Measurements from ENCODE around the gene COMMD10.
"Not testable (repeated sequence)": the region's sequence is repeated elsewhere in the genome, so short reads cannot be mapped to it uniquely, and the experiment has no call there.

COMMD10 gene

GRCh38 chr5:116084871-116085715 lies at the start of gene COMMD10:
Gene COMMD10 (plus strand): TSS chr5:116085025.
- DNase-seq (ENCODE audit: low spot score): peak; percentile 73

- no peak for DNase-seq (ENCODE audit: low spot score)
Observed at GRCh38 chr5:116035123-116035522, 49.7 kb upstream of the COMMD10 start.

GRCh38 chr5:116037236-116037822 lies 47.5 kb upstream of the COMMD10 start:
- DNase-seq (ENCODE audit: low spot score): no peak

- no peak for DNase-seq (ENCODE audit: low spot score)
Observed at GRCh38 chr5:116038817-116039216, 46.0 kb upstream of the COMMD10 start.

GRCh38 chr5:116042375-116042774 lies 42.5 kb upstream of the COMMD10 start:
- no peak for DNase-seq (ENCODE audit: low spot score)

- DNase-seq (ENCODE audit: low spot score): no peak
Observed at GRCh38 chr5:116044073-116044472, 40.8 kb upstream of the COMMD10 start.

GRCh38 chr5:116045821-116046220 lies 39.0 kb upstream of the COMMD10 start:
- no peak for DNase-seq (ENCODE audit: low spot score)

GRCh38 chr5:116046261-116046660 lies 38.6 kb upstream of the COMMD10 start:
- no peak for DNase-seq (ENCODE audit: low spot score)

GRCh38 chr5:116046823-116047222 lies 38.0 kb upstream of the COMMD10 start:
- DNase-seq (ENCODE audit: low spot score): no peak

- DNase-seq (ENCODE audit: low spot score): no peak
Observed at GRCh38 chr5:116058346-116058936, 26.4 kb upstream of the COMMD10 start.

GRCh38 chr5:116062352-116062751 lies 22.5 kb upstream of the COMMD10 start:
- no peak for DNase-seq (ENCODE audit: low spot score)

GRCh38 chr5:116063950-116064349 lies 20.9 kb upstream of the COMMD10 start:
- no peak for DNase-seq (ENCODE audit: low spot score)

- peak; percentile 24 for DNase-seq (ENCODE audit: low spot score)
Observed at GRCh38 chr5:116068028-116068632, 16.7 kb upstream of the COMMD10 start.

- no peak for DNase-seq (ENCODE audit: low spot score)
Observed at GRCh38 chr5:116071211-116071610, 13.6 kb upstream of the COMMD10 start.

GRCh38 chr5:116075191-116075831 lies 9.5 kb upstream of the COMMD10 start:
- DNase-seq (ENCODE audit: low spot score): no peak

- no peak for DNase-seq (ENCODE audit: low spot score)
Observed at GRCh38 chr5:116076496-116076895, 8.3 kb upstream of the COMMD10 start.

GRCh38 chr5:116078199-116078598 lies 6.6 kb upstream of the COMMD10 start:
- DNase-seq (ENCODE audit: low spot score): no peak

GRCh38 chr5:116084287-116084691 lies 536 bp upstream of the COMMD10 start:
- peak; percentile 10 for DNase-seq (ENCODE audit: low spot score)

GRCh38 chr5:116086309-116086708 lies 1.5 kb downstream of the COMMD10 start:
- DNase-seq (ENCODE audit: low spot score): not testable (repeated sequence)

GRCh38 chr5:116088062-116088461 lies 3.2 kb downstream of the COMMD10 start:
- no peak for DNase-seq (ENCODE audit: low spot score)

- DNase-seq (ENCODE audit: low spot score): no peak
Observed at GRCh38 chr5:116090302-116090701, 5.5 kb downstream of the COMMD10 start.

- no peak for DNase-seq (ENCODE audit: low spot score)
Observed at GRCh38 chr5:116091416-116091815, 6.6 kb downstream of the COMMD10 start.
